H9 (cell line): ENCODE measurements around the gene DALRD3. TPM values are rescaled to one million over a fixed set of nuclear protein-coding genes. Genes with fewer than 3 reads are reported as not detected.

Source experiments
- DNase-seq: peaks from one replicate; pipeline ENCODE4 v3.0.0-alpha.2; 2017
- H2AFZ ChIP-seq: one replicate; pipeline ENCODE4 v1.6.1; 2013; ENCODE audit warnings: mild to moderate bottlenecking, low read length, control low read depth, moderate library complexity
- H2AK5ac ChIP-seq: 2 replicates; pipeline ENCODE4 v1.6.1; 2013; ENCODE audit warnings: low read length, control low read depth, mixed read lengths; ENCODE audit not compliant: insufficient read length
- H2BK120ac ChIP-seq: one replicate; pipeline ENCODE4 v1.6.1; 2013; ENCODE audit warnings: low read depth, mild to moderate bottlenecking, low read length, control low read depth, inconsistent platforms; ENCODE audit not compliant: poor library complexity, severe bottlenecking
- H2BK12ac ChIP-seq: 2 replicates; pipeline ENCODE4 v1.6.1; 2013; ENCODE audit warnings: low read length, control low read depth, mixed read lengths, low read depth; ENCODE audit not compliant: insufficient read length
- H2BK15ac ChIP-seq: 2 replicates; pipeline ENCODE4 v1.6.1; 2013; ENCODE audit warnings: low read depth, low read length, control low read depth
- H2BK20ac ChIP-seq: one replicate; pipeline ENCODE4 v1.6.1; 2013; ENCODE audit warnings: low read depth, mild to moderate bottlenecking, low read length, control low read depth, inconsistent platforms; ENCODE audit not compliant: poor library complexity, severe bottlenecking
- H2BK5ac ChIP-seq: 2 replicates; pipeline ENCODE4 v1.6.1; 2013; ENCODE audit warnings: low read length, control low read depth, mixed read lengths; ENCODE audit not compliant: insufficient read length
- H3K14ac ChIP-seq: 2 replicates; pipeline ENCODE4 v1.6.1; 2013; ENCODE audit warnings: low read length, control low read depth; ENCODE audit not compliant: insufficient read depth
- H3K18ac ChIP-seq: 2 replicates; pipeline ENCODE4 v1.6.1; 2013; ENCODE audit warnings: low read depth, mild to moderate bottlenecking, mixed read lengths, low read length, control low read depth; ENCODE audit not compliant: insufficient read length
- H3K23ac ChIP-seq: 2 replicates; pipeline ENCODE4 v1.6.1; 2013; ENCODE audit warnings: low read length, control low read depth, mixed read lengths, low read depth; ENCODE audit not compliant: insufficient read length
- H3K23me2 ChIP-seq: 2 replicates; pipeline ENCODE4 v1.6.1; 2013; ENCODE audit warnings: low read depth, mild to moderate bottlenecking, mixed read lengths, low read length, control low read depth; ENCODE audit not compliant: insufficient read length, poor library complexity, severe bottlenecking
- H3K27ac ChIP-seq: 2 replicates; pipeline ENCODE4 v1.5.1; 2013; ENCODE audit warnings: low read length, control low read depth, mixed read lengths, low read depth; ENCODE audit not compliant: insufficient read length
- H3K27me3 ChIP-seq: 2 replicates; pipeline ENCODE4 v1.6.1; 2013; ENCODE audit warnings: low read length, control low read depth, inconsistent platforms; ENCODE audit not compliant: insufficient read depth
- H3K4ac ChIP-seq: 2 replicates; pipeline ENCODE4 v1.6.1; 2013; ENCODE audit warnings: low read depth, mild to moderate bottlenecking, control low read depth, inconsistent platforms, low read length, moderate library complexity
- H3K4me1 ChIP-seq: 2 replicates; pipeline ENCODE4 v1.6.1; 2013; ENCODE audit warnings: low read length, control low read depth, inconsistent platforms; ENCODE audit not compliant: insufficient read depth
- H3K4me2 ChIP-seq: 2 replicates; pipeline ENCODE4 v1.6.1; 2013; ENCODE audit warnings: low read length, control low read depth, mixed read lengths; ENCODE audit not compliant: insufficient read length, insufficient read depth
- H3K56ac ChIP-seq: 2 replicates; pipeline ENCODE4 v1.6.1; 2013; ENCODE audit warnings: low read depth, mild to moderate bottlenecking, mixed read lengths, low read length, control low read depth; ENCODE audit not compliant: insufficient read length
- H3K79me1 ChIP-seq: 2 replicates; pipeline ENCODE4 v1.6.1; 2013; ENCODE audit warnings: low read depth, mild to moderate bottlenecking, moderate library complexity, low read length, control low read depth, inconsistent platforms; ENCODE audit not compliant: insufficient read depth, poor library complexity, severe bottlenecking
- H3K79me2 ChIP-seq: 2 replicates; pipeline ENCODE4 v1.6.1; 2013; ENCODE audit warnings: low read length, control low read depth, inconsistent platforms; ENCODE audit not compliant: insufficient read depth
- H3K9ac ChIP-seq: 2 replicates; pipeline ENCODE4 v1.6.1; 2013; ENCODE audit warnings: low read length, control low read depth, mixed read lengths; ENCODE audit not compliant: insufficient read length; ENCODE audit errors: extremely low read depth
- H3K9me3 ChIP-seq: one replicate; pipeline ENCODE4 v1.6.1; 2013; ENCODE audit warnings: low read depth, low read length, inconsistent platforms; ENCODE audit not compliant: control insufficient read depth
- H3T11ph ChIP-seq: one replicate; pipeline ENCODE4 v1.6.1; 2013; ENCODE audit warnings: mild to moderate bottlenecking, low read length, control low read depth, inconsistent platforms
- H4K20me1 ChIP-seq: one replicate; pipeline ENCODE4 v1.6.1; 2013; ENCODE audit not compliant: control insufficient read depth, insufficient read length, insufficient read depth
- H4K5ac ChIP-seq: 2 replicates; pipeline ENCODE4 v1.6.1; 2013; ENCODE audit warnings: low read depth, mild to moderate bottlenecking, mixed read lengths, low read length, control low read depth; ENCODE audit not compliant: insufficient read length
- H4K8ac ChIP-seq: replicated peaks from 2 replicates; pipeline ENCODE4 v1.6.1; 2013; ENCODE audit warnings: low read length, control low read depth, mixed read lengths, low read depth; ENCODE audit not compliant: insufficient read length
- H4K91ac ChIP-seq: 2 replicates; pipeline ENCODE4 v1.6.1; 2013; ENCODE audit warnings: low read depth, mild to moderate bottlenecking, moderate library complexity, mixed read lengths, low read length, control low read depth; ENCODE audit not compliant: insufficient read length
- H3K27ac Mint-ChIP-seq, 3 experiments: 2 replicates in 2 of 3; 3 replicates in 1 of 3; pipeline ENCODE4 v1.8.0; 2020 to 2021; ENCODE audit warnings: mixed read lengths in 3 of 3, mild to moderate bottlenecking in 1 of 3, moderate library complexity in 1 of 3
- H3K27me3 Mint-ChIP-seq: 2 replicates; pipeline ENCODE4 v1.8.0; 2021; ENCODE audit warnings: low read depth, mild to moderate bottlenecking, moderate library complexity, mixed read lengths
- H3K36me3 Mint-ChIP-seq, 3 experiments: 2 replicates in 2 of 3; 3 replicates in 1 of 3; pipeline ENCODE4 v1.8.0; 2020 to 2021; ENCODE audit warnings: low read depth in 3 of 3, mixed read lengths in 3 of 3; ENCODE audit not compliant: insufficient read depth in 1 of 3
- H3K4me1 Mint-ChIP-seq, 2 experiments: 2 replicates each; pipeline ENCODE4 v1.8.0; 2020; ENCODE audit warnings: mixed read lengths in 2 of 2
- H3K4me3 Mint-ChIP-seq, 2 experiments: 2 replicates in 1 of 2; 3 replicates in 1 of 2; pipeline ENCODE4 v1.8.0; 2020 to 2021; ENCODE audit warnings: mild to moderate bottlenecking in 2 of 2, mixed read lengths in 2 of 2, moderate library complexity in 1 of 2
- H3K9me3 Mint-ChIP-seq, 2 experiments: 2 replicates in 1 of 2; 3 replicates in 1 of 2; pipeline ENCODE4 v1.8.0; 2020; ENCODE audit warnings: mild to moderate bottlenecking in 2 of 2, mixed read lengths in 2 of 2, moderate library complexity in 1 of 2
- CTCF ChIP-seq: fragments of 200-600 bp; sonication (generic); conservative IDR thresholded peaks from 3 replicates; pipeline ENCODE4 v1.8.0; 2021; ENCODE audit warnings: antibody characterized with exemption, mild to moderate bottlenecking
- WGBS: extraction: QIAGEN DNeasy Blood & Tissue Kit; methylation state at CpG from one replicate; pipeline ENCODE4 v1.1.7; 2013; ENCODE audit warnings: missing lambda C conversion rate, low lambda C conversion rate, mixed read lengths; ENCODE audit not compliant: insufficient read length; ENCODE audit errors: extremely low coverage; 5-methylcytosine and 5-hydroxymethylcytosine counted together
- total RNA-seq: library from RNA; stranded (reverse); gene quantifications from 2 replicates; pipeline ENCODE4 v1.2.1, GENCODE V29; 2021

DALRD3 gene
- total RNA-seq, 1 experiment from 2014 or later: 32.3 TPM

GRCh38 chr3:49005998-49006397 lies 12.4 kb downstream of the DALRD3 start:
- no peak overlapping the region for H3K27ac Mint-ChIP-seq
- no peaks in the 10 kb centered on the region for H3K27me3 ChIP-seq

More at GRCh38 chr3:49005998-49006397, 12.4 kb downstream of the DALRD3 start:
- peaks cover 13% of the 10 kb centered on the region in 2 experiments for H3K4me1 Mint-ChIP-seq
- H2AK5ac ChIP-seq: no peak overlapping the region
- no peak overlapping the region for H4K91ac ChIP-seq
- H3K27me3 Mint-ChIP-seq: no peaks in the 10 kb centered on the region; the same call in 1 of the 2 replicates
- no peak overlapping the region for H3T11ph ChIP-seq
- no peaks in the 10 kb centered on the region for H4K20me1 ChIP-seq
- H3K9me3 ChIP-seq: no peaks in the 10 kb centered on the region
- H3K23ac ChIP-seq: no peak overlapping the region
- H2BK20ac ChIP-seq: no peak overlapping the region
- H3K4me2 ChIP-seq: peak overlapping the region; percentile 78
- peaks cover 13% of the 10 kb centered on the region for H3K23me2 ChIP-seq
- peak overlapping the region; percentile 87 for H3K9ac ChIP-seq
- no peak overlapping the region for H2BK12ac ChIP-seq
- H2BK15ac ChIP-seq: no peak overlapping the region
- no peak overlapping the region for H3K14ac ChIP-seq
- no peak overlapping the region for H3K56ac ChIP-seq
- no peak overlapping the region for H4K8ac ChIP-seq
- no peak overlapping the region for H3K18ac ChIP-seq
- no peak overlapping the region for H3K4ac ChIP-seq
- H3K27ac ChIP-seq: no peak overlapping the region
- H3K9me3 Mint-ChIP-seq: no peaks in the 10 kb centered on the region; a peak in 1 of 5 replicates
- no peak overlapping the region for H2BK5ac ChIP-seq
- WGBS: no CpG with 5 or more reads among the region's 5 CpGs
- H4K5ac ChIP-seq: no peak overlapping the region
- TF ChIP-seq CTCF: no peak
- no peak for DNase-seq
- no peak overlapping the region for H2AFZ ChIP-seq
- no peaks in the 10 kb centered on the region; the same call in 1 of the 2 replicates for H3K4me1 ChIP-seq
- no peaks in the 10 kb centered on the region for H3K79me1 ChIP-seq
- H3K4me3 Mint-ChIP-seq: peak overlapping the region; percentile 99 to 100
- H2BK120ac ChIP-seq: no peak overlapping the region
- H3K79me2 ChIP-seq: peaks cover 10% of the 10 kb centered on the region; the same call in 1 of the 2 replicates
- peaks cover 0 to 23% (median 15%) of the 10 kb centered on the region in 3 experiments; a peak in 6 of 7 replicates for H3K36me3 Mint-ChIP-seq
